ENCODE results near the gene RFX3. TPM values are rescaled to one million over a fixed set of nuclear protein-coding genes. Genes with fewer than 3 reads are reported as not detected.
A peak's percentile ranks its signal among the peaks of the same experiment; 100 is the strongest.

Gene RFX3
- total and polyA plus RNA-seq, 2 of the 13 experiments (the other 11 are each of a cell fraction or from before 2014, with no cell fraction given) = 2.7 to 5.3 TPM

DNA sequence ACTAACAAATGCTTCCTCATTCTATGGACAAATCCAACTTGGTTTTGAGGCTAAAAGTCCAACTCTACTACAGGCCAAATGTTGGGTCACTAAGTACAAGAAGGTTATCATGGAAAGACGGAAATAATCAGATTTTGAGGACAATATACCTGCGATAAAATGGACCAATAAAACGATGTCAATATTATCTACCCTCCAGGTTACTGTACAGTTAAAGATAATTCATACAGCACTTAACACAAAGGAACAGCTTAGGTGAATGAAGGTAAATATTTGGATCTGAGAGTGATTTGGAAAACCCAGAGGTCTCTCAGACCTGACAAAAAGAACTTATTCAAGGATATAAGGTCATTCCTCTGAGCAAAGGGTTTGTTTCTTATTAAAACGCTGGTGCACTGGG lies 352.4 kb downstream of the RFX3 start:
- intact Hi-C loops (cut with micrococcal nuclease; ENCODE audit: unreplicated experiment) (no loop called here), in situ Hi-C loops (cut with HindIII; ENCODE audit: extremely low pct_ligation_motif_present, low pct_unique_long_range_greater_than_20kb) (no loop called here)
- Histone ChIP-seq H3K4me1 (ENCODE audit: insufficient read depth, low read length) (peaks cover 48% of the 10 kb centered on the region), H3K4me2 (ENCODE audit: low read depth, low read length) (peak overlapping the region; percentile 18; the same call in 1 of the 2 replicates), H3K27ac (ENCODE audit: extremely low read length, insufficient read depth, low read length) (no peak overlapping the region), H3K36me3 (replicated peaks in 1 of 2; ENCODE audit: control insufficient read depth in 1 of 2, insufficient read depth in 2 of 2, low read length in 2 of 2) (no peaks in the 10 kb centered on the region), H3K79me2 (ENCODE audit: insufficient read depth, low read length) (no peaks in the 10 kb centered on the region), H3K9ac (ENCODE audit: insufficient read depth, low read depth, low read length) (no peak overlapping the region), H3K4me3 (replicated peaks in 1 of 3; ENCODE audit: insufficient read depth in 1 of 3, low read depth in 2 of 3, low read length in 3 of 3) (no peak overlapping the region), H2AFZ (ENCODE audit: low read length) (no peak overlapping the region), H4K20me1 (ENCODE audit: insufficient read depth, low read length) (no peaks in the 10 kb centered on the region), H3K27me3 (ENCODE audit: control insufficient read depth in 1 of 2, insufficient read depth in 2 of 2, low read length in 2 of 2) (no peaks in the 10 kb centered on the region), H3K9me3 (ENCODE audit: low read length) (no peaks in the 10 kb centered on the region)
- DNase-seq (ENCODE audit: low spot score) (no peak), FAIRE-seq (no peak), ATAC-seq (no peak)
- no TSS peak for BruUV-seq (replicated peaks)
- ChIA-PET POLR2A (no interaction called here), CTCF (ENCODE audit: low intra/inter-chr PET ratio, low total read pairs) (no interaction called here)
- 12% methylated on average over 4 of the region's 4 CpGs for WGBS (ENCODE audit: low lambda C conversion rate)
- no peak for TF ChIP-seq HNF1B (CRISPR knock-in tag; IDR thresholded peaks at IDR 0.05)
- no peak for TF ChIP-seq U2AF2 (IDR thresholded peaks at IDR 0.05; ENCODE audit: low read depth, low read length)
- TF ChIP-seq MTA1 (CRISPR knock-in tag; IDR thresholded peaks at IDR 0.05; ENCODE audit: borderline replicate concordance) = no peak
- no peak for TF ChIP-seq ZNF709 (CRISPR knock-in tag; IDR thresholded peaks at IDR 0.05)
- TF ChIP-seq ARNT (IDR thresholded peaks at IDR 0.05) = no peak
- no peak for TF ChIP-seq ZNF746 (CRISPR knock-in tag; IDR thresholded peaks at IDR 0.05)
- TF ChIP-seq RFX5 (IDR thresholded peaks at IDR 0.05; ENCODE audit: low read depth, low read length) = no peak
- no peak for TF ChIP-seq KLF15 (CRISPR knock-in tag; IDR thresholded peaks at IDR 0.05; ENCODE audit: borderline replicate concordance)
- TF ChIP-seq, protein P1, sequence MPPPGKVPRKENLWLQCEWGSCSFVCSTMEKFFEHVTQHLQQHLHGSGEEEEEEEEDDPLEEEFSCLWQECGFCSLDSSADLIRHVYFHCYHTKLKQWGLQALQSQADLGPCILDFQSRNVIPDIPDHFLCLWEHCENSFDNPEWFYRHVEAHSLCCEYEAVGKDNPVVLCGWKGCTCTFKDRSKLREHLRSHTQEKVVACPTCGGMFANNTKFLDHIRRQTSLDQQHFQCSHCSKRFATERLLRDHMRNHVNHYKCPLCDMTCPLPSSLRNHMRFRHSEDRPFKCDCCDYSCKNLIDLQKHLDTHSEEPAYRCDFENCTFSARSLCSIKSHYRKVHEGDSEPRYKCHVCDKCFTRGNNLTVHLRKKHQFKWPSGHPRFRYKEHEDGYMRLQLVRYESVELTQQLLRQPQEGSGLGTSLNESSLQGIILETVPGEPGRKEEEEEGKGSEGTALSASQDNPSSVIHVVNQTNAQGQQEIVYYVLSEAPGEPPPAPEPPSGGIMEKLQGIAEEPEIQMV (CRISPR knock-in tag; IDR thresholded peaks at IDR 0.05; ENCODE audit: low read depth) = no peak
- TF ChIP-seq PRMT3 (CRISPR knock-in tag; IDR thresholded peaks at IDR 0.05; ENCODE audit: borderline replicate concordance, low read depth) = no peak
- TF ChIP-seq, protein P2, sequence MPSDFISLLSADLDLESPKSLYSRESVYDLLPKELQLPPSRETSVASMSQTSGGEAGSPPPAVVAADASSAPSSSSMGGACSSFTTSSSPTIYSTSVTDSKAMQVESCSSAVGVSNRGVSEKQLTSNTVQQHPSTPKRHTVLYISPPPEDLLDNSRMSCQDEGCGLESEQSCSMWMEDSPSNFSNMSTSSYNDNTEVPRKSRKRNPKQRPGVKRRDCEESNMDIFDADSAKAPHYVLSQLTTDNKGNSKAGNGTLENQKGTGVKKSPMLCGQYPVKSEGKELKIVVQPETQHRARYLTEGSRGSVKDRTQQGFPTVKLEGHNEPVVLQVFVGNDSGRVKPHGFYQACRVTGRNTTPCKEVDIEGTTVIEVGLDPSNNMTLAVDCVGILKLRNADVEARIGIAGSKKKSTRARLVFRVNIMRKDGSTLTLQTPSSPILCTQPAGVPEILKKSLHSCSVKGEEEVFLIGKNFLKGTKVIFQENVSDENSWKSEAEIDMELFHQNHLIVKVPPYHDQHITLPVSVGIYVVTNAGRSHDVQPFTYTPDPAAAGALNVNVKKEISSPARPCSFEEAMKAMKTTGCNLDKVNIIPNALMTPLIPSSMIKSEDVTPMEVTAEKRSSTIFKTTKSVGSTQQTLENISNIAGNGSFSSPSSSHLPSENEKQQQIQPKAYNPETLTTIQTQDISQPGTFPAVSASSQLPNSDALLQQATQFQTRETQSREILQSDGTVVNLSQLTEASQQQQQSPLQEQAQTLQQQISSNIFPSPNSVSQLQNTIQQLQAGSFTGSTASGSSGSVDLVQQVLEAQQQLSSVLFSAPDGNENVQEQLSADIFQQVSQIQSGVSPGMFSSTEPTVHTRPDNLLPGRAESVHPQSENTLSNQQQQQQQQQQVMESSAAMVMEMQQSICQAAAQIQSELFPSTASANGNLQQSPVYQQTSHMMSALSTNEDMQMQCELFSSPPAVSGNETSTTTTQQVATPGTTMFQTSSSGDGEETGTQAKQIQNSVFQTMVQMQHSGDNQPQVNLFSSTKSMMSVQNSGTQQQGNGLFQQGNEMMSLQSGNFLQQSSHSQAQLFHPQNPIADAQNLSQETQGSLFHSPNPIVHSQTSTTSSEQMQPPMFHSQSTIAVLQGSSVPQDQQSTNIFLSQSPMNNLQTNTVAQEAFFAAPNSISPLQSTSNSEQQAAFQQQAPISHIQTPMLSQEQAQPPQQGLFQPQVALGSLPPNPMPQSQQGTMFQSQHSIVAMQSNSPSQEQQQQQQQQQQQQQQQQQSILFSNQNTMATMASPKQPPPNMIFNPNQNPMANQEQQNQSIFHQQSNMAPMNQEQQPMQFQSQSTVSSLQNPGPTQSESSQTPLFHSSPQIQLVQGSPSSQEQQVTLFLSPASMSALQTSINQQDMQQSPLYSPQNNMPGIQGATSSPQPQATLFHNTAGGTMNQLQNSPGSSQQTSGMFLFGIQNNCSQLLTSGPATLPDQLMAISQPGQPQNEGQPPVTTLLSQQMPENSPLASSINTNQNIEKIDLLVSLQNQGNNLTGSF (CRISPR knock-in tag; IDR thresholded peaks at IDR 0.05) = no peak
- TF ChIP-seq MYNN (CRISPR knock-in tag; IDR thresholded peaks at IDR 0.05; ENCODE audit: low read depth) = no peak
- TF ChIP-seq PCBP1 (IDR thresholded peaks at IDR 0.05; ENCODE audit: borderline replicate concordance, low read depth, low read length) = no peak
- no peak for TF ChIP-seq EZH2 (conservative IDR thresholded peaks at IDR 0.05; ENCODE audit: low read depth, low read length)
- no peak for TF ChIP-seq ZNF775 (CRISPR knock-in tag; IDR thresholded peaks at IDR 0.05; ENCODE audit: borderline replicate concordance)
- no peak for TF ChIP-seq ZNF616 (CRISPR knock-in tag; IDR thresholded peaks at IDR 0.05; ENCODE audit: low read depth)
- TF ChIP-seq CC2D1A (CRISPR knock-in tag; IDR thresholded peaks at IDR 0.05) = no peak
- no peak for TF ChIP-seq NR2C2 (CRISPR knock-in tag; IDR thresholded peaks at IDR 0.05; ENCODE audit: borderline replicate concordance)

Data from HepG2 (cell line).